Aorta (tissue), 5 donors: ENCODE measurements around the gene VSTM2L. TPM values are rescaled to one million over a fixed set of nuclear protein-coding genes. Genes with fewer than 3 reads are reported as not detected.

Source experiments
- ATAC-seq: fragments of 200-7000 bp; cut with Tn5 transposase; one replicate; pipeline ENCODE4 v1.9.1; 2022; ENCODE audit warnings: moderate library complexity; ENCODE audit not compliant: low FRiP score
- DNase-seq, 2 donors: peaks; one replicate each; pipeline ENCODE4 v3.0.0-alpha.2; 2020
- H3K27ac ChIP-seq, 2 donors: one replicate each; pipeline ENCODE4 v1.5.1; 2013; ENCODE audit warnings: low read length in 2 of 2, mild to moderate bottlenecking in 2 of 2, moderate library complexity in 2 of 2, control low read depth in 1 of 2, inconsistent platforms in 1 of 2, low read depth in 1 of 2
- H3K27me3 ChIP-seq, 2 donors: one replicate each; pipeline ENCODE4 v1.6.1; 2013; ENCODE audit warnings: control low read depth in 1 of 2, low read length in 1 of 2, mild to moderate bottlenecking in 1 of 2, moderate library complexity in 1 of 2; ENCODE audit not compliant: insufficient read depth in 2 of 2, control insufficient read depth in 1 of 2
- H3K36me3 ChIP-seq, 2 donors: one replicate each; pipeline ENCODE4 v1.6.1; 2013; ENCODE audit warnings: control low read depth in 1 of 2, low read length in 1 of 2, mild to moderate bottlenecking in 1 of 2; ENCODE audit not compliant: insufficient read depth in 2 of 2, control insufficient read depth in 1 of 2
- H3K4me1 ChIP-seq, 2 donors: one replicate each; pipeline ENCODE4 v1.6.1; 2013; ENCODE audit warnings: low read length in 2 of 2, control low read depth in 1 of 2, mild to moderate bottlenecking in 1 of 2, moderate library complexity in 1 of 2; ENCODE audit not compliant: insufficient read depth in 2 of 2, control insufficient read depth in 1 of 2
- H3K4me3 ChIP-seq, 2 donors: one replicate each; pipeline ENCODE4 v1.5.1; 2013; ENCODE audit warnings: low read length in 2 of 2, control low read depth in 1 of 2, mild to moderate bottlenecking in 1 of 2
- H3K9me3 ChIP-seq: one replicate; pipeline ENCODE4 v1.6.1; 2013; ENCODE audit warnings: mild to moderate bottlenecking, low read length; ENCODE audit not compliant: control insufficient read depth
- WGBS, 2 donors: extraction: QIAGEN DNeasy Blood & Tissue Kit; methylation state at CpG; one replicate each; pipeline ENCODE4 v1.1.7; 2013; 5-methylcytosine and 5-hydroxymethylcytosine counted together
- intact Hi-C, 2 donors: fragments of 100-400 bp; cut with DNase I; formaldehyde crosslinking; loops; one replicate each; pipeline versions ENCODE4 v1.14.2 to v1.15.0; 2022
- polyA plus RNA-seq, 2 donors: library from polyadenylated mRNA; stranded (reverse); fragments of 200-250 nt; gene quantifications; one replicate each; pipeline ENCODE4 v1.2.3, GENCODE V29; 2013
- total RNA-seq, 2 donors: library from RNA; stranded (reverse); fragmentation: NEBNext Ultra II Directional; extraction: Animal tissue kit (Norgen Biotek cat#: 25700); gene quantifications; one replicate each; pipeline ENCODE4 v1.2.1, GENCODE V29; 2021
- donor health status: healthy with polysubstance abuse.
- donor health status: Bipolar disorder and iron deficiency.
- donor health status: DM: no; HTN: no; CAD: no.
- donor health status: DM: no; HTN: no; CAD: no.
- donor health status: DM: yes; HTN: yes; CAD: no.

Gene VSTM2L
- total and polyA plus RNA-seq, 4 donors: 0.78 to 3.1 TPM; not detected in 2

- H3K27me3 ChIP-seq: no peaks in the 10 kb centered on the region
- no peak overlapping the region for H3K4me3 ChIP-seq
- no peaks in the 10 kb centered on the region for H3K9me3 ChIP-seq
- no peaks in the 10 kb centered on the region for H3K4me1 ChIP-seq
- DNase-seq (no peak), ATAC-seq (no peak)
- H3K27ac ChIP-seq: no peak overlapping the region
- intact Hi-C loops: no loop called here
- no peaks in the 10 kb centered on the region for H3K36me3 ChIP-seq
- WGBS, 2 donors: 37 to 43% methylated on average over 19 of the region's 19 CpGs
Observed at GRCh38 chr20:37913567-37914366, 10.8 kb downstream of the VSTM2L start.

DNA sequence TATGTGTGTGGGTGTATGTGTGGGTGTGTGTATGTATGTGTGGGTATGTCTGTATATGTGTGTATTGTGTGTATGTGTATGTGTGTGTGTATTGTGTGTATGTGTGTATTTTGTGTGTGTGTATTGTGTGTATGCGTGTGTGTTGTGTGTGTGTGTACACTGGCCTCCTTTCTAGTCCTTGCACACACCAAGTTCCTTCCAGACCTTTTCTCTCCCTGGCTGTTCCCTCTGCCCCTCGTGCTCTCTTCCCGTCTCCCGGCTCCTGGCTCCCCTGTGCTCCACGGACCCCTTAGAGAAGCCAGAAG, 11.4 kb downstream of the VSTM2L start:
- DNase-seq: no peak
- intact Hi-C loops: no loop called here
- Histone ChIP-seq H3K4me1 (no peaks in the 10 kb centered on the region), H3K4me3 (no peak overlapping the region), H3K36me3 (no peaks in the 10 kb centered on the region), H3K9me3 (no peaks in the 10 kb centered on the region), H3K27ac (no peak overlapping the region), H3K27me3 (no peaks in the 10 kb centered on the region)
- no peak for ATAC-seq
- WGBS, 2 donors: 24% methylated on average over 5 of the region's 5 CpGs

GRCh38 chr20:37914672-37915433, 11.9 kb downstream of the VSTM2L start:
- Histone ChIP-seq H3K4me3 (no peak overlapping the region), H3K27me3 (no peaks in the 10 kb centered on the region), H3K27ac (no peak overlapping the region), H3K36me3 (no peaks in the 10 kb centered on the region), H3K4me1 (no peaks in the 10 kb centered on the region), H3K9me3 (no peaks in the 10 kb centered on the region)
- DNase-seq (no peak), ATAC-seq (no peak)
- WGBS, 2 donors: 4 to 5% methylated on average over 34 of the region's 34 CpGs
- intact Hi-C loops: no loop called here

DNA sequence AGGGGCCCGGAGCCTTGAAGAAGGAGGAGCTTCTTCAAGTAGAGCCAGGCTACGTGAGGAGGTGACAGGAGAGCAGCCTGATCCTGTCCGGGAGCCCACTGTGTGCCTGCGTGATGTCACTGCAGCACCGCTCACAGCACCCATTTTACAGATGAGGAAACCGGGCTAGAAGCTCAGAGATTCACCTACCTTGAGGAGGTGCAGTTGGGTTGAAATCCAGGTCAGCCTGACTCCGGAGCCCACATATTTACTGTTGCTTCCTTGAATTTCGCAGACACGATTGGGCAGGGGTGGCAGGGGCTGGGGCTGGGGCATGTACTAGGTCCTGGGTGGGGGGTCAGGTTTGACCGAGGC, 12.5 kb downstream of the VSTM2L start:
- H3K36me3 ChIP-seq: no peaks in the 10 kb centered on the region
- DNase-seq (no peak), ATAC-seq (no peak)
- no peak overlapping the region for H3K4me3 ChIP-seq
- H3K9me3 ChIP-seq: no peaks in the 10 kb centered on the region
- H3K27ac ChIP-seq: no peak overlapping the region
- no peaks in the 10 kb centered on the region for H3K4me1 ChIP-seq
- intact Hi-C loops: no loop called here
- H3K27me3 ChIP-seq: no peaks in the 10 kb centered on the region
- WGBS, 2 donors: 45 to 50% methylated on average over 9 to 10 of the region's 10 CpGs

DNA sequence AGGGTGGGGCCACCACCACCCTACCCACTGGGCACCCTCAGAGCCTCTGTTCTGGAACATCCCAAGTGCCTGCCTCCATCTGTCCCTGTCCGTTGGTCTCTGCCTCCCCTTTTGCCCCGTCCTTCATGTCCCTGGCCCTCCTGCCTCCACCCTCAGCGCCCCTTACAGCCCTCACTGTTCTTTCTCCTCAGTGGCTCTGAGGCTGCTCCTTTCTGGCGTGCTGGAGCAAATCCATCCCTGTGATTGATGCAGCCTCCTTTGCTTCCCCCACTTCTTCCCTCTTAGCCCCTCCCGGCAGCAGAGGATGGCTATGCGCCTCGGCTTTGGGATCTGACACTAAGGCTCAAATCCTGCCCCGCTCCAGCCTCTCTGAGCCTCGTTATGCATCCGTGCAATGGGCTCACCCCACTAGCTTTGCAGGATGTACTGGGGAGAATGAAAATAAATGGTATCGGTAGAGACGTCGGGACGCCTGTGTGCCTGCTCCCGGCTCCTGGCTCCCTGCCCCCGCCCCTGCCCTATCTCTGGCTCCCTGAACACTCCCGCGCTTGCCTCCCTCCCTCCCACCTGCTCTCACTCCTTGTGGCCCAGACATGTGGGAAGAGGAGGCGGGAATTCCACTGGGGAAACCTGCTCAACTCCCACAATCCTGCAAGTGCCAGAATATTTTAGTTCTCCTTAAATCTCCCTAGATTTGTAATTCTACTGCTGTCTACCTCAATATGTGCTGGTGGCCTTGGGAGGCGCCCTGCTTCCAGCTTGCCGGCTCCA, 13.1 kb downstream of the VSTM2L start:
- intact Hi-C loops: no loop called here
- ATAC-seq (no peak), DNase-seq (no peak)
- H3K27ac ChIP-seq: no peak overlapping the region
- H3K27me3 ChIP-seq: no peaks in the 10 kb centered on the region
- 6 to 9% methylated on average over 21 of the region's 21 CpGs for WGBS, 2 donors
- no peak overlapping the region for H3K4me3 ChIP-seq
- H3K36me3 ChIP-seq: no peaks in the 10 kb centered on the region
- H3K4me1 ChIP-seq: no peaks in the 10 kb centered on the region
- H3K9me3 ChIP-seq: no peaks in the 10 kb centered on the region

- Histone ChIP-seq H3K4me1 (no peaks in the 10 kb centered on the region), H3K27me3 (peaks cover 0 to 2% of the 10 kb centered on the region in 2 donors), H3K27ac (no peak overlapping the region), H3K36me3 (no peaks in the 10 kb centered on the region), H3K9me3 (no peaks in the 10 kb centered on the region), H3K4me3 (no peak overlapping the region)
- no peak for ATAC-seq
- WGBS, 2 donors: 59 to 62% methylated on average over 12 of the region's 12 CpGs
- intact Hi-C loops: no loop called here
- no peak for DNase-seq
Observed at GRCh38 chr20:37917461-37917860, 14.5 kb downstream of the VSTM2L start.

GRCh38 chr20:37918035-37918434, 15.1 kb downstream of the VSTM2L start:
- H3K4me3 ChIP-seq: no peak overlapping the region
- peaks cover 0 to 2% of the 10 kb centered on the region in 2 donors for H3K27me3 ChIP-seq
- 82 to 85% methylated on average over 6 of the region's 6 CpGs for WGBS, 2 donors
- H3K27ac ChIP-seq: no peak overlapping the region
- DNase-seq: no peak
- no peaks in the 10 kb centered on the region for H3K36me3 ChIP-seq
- no peaks in the 10 kb centered on the region for H3K9me3 ChIP-seq
- no peaks in the 10 kb centered on the region for H3K4me1 ChIP-seq
- intact Hi-C loops: no loop called here
- no peak for ATAC-seq

DNA sequence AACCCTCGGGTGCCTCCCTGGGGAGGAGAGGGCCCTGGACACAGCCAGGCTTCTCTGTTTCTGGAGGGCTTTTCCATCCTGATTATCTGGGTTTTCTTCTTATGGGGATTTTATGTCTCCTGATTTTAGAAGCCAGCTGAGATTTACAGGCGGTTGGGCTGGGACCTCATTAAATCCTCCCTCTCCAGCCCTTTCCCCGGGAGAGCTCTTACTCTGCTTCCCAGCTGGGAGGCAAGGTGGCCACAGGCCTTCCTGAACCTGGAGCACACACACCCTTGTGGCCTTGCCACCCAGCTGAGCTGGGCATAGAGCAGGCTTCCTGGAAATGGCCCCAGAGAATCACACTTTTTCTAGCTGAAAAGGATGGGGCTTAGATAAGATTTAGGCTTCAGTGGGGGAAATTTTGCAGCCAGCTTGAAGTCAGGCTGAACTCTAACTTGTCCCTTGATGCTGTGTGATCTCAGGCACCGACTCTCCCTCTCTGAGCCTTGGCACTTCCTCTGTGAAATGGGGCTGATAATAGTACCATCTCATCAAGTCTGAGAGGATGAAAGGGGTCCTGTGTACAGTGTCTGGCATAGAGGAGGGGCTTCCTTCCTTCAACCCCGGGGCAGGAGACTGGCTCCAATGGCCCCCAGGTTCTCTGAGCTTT, 16.6 kb downstream of the VSTM2L start:
- ATAC-seq (no peak), DNase-seq (no peak)
- 38 to 42% methylated on average over 5 of the region's 5 CpGs for WGBS, 2 donors
- Histone ChIP-seq H3K9me3 (no peaks in the 10 kb centered on the region), H3K4me3 (no peak overlapping the region), H3K27me3 (peaks cover 0 to 2% of the 10 kb centered on the region in 2 donors), H3K27ac (no peak overlapping the region), H3K36me3 (no peaks in the 10 kb centered on the region), H3K4me1 (no peaks in the 10 kb centered on the region)
- intact Hi-C loops: no loop called here
